Measurements from ENCODE around the gene CADPS. TPM values are rescaled to one million over a fixed set of nuclear protein-coding genes. Genes with fewer than 3 reads are reported as not detected.

The CADPS gene
- total and polyA plus RNA-seq, 2 of the 4 experiments (the other 2 are of a cell fraction), result not detected

DNA sequence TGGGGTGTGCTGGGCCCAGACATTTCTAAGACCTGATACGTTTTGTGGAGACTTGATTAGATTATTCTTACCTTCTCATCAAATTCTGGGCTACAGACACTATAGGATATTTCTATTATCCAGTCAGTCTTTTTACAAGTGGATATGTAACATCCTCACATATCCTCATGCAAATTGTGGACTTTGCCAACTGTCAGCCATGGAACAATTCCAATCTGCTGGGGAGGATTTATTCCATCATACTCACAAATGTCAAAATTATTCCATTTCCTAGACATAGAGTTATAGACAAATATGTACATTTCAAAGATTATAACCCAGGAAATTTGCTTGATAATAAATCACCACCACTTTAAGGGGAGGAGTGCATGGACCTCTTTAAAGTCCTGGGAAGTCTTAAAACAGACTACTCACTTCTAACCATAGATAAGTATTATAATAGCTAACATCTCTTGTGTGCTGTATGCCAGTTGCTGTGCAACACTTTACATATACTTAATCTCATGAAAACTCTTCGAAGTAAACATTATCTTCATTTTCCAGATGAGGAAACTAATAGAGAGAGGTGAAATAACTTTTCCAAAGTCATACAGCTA is 44.4 kb downstream of the CADPS start:
- ATAC-seq (ENCODE audit: low read depth) (no peak), DNase-seq (no peak)
- Histone ChIP-seq H3K4me2 (ENCODE audit: low read depth, low read length) (no peak overlapping the region), H3K4me3 (ENCODE audit: insufficient read depth, low read depth, low read length) (no peak overlapping the region), H3K23ac (ENCODE audit: low read depth, low read length) (no peak overlapping the region), H2BK20ac (ENCODE audit: low read depth, low read length) (no peak overlapping the region), H3K4me1 (ENCODE audit: control insufficient read depth, insufficient read depth, low read length) (no peaks in the 10 kb centered on the region), H3K9me3 (ENCODE audit: control insufficient read depth, insufficient read depth, low read length) (no peaks in the 10 kb centered on the region), H4K8ac (ENCODE audit: low read depth in 2 of 2, low read length in 2 of 2) (no peak overlapping the region), H2AK5ac (ENCODE audit: low read depth, low read length) (no peak overlapping the region), H2BK120ac (ENCODE audit: low read depth, low read length) (no peak overlapping the region), H2AK9ac (replicated peaks; ENCODE audit: low read depth, low read length, poor library complexity) (no peak overlapping the region), H3K9me1 (ENCODE audit: insufficient read depth, low read length) (no peaks in the 10 kb centered on the region), H3K18ac (ENCODE audit: low read depth, low read length) (no peak overlapping the region), H4K5ac (ENCODE audit: low read depth, low read length) (no peak overlapping the region), H3K79me1 (ENCODE audit: low read depth in 1 of 2, low read length in 2 of 2) (no peaks in the 10 kb centered on the region), H2BK5ac (ENCODE audit: low read depth, low read length, poor library complexity, severe bottlenecking) (no peak overlapping the region), H3K4ac (ENCODE audit: low read depth, low read length) (no peak overlapping the region), H3K36me3 (ENCODE audit: control insufficient read depth, insufficient read depth, low read length) (no peaks in the 10 kb centered on the region), H3K27ac (ENCODE audit: insufficient read depth, low read length) (no peak overlapping the region), H3K56ac (ENCODE audit: extremely low read depth, insufficient read depth, low read length) (no peak overlapping the region), H3K27me3 (ENCODE audit: control insufficient read depth, insufficient read depth, low read length) (no peaks in the 10 kb centered on the region), H4K20me1 (ENCODE audit: insufficient read depth, low read length) (no peaks in the 10 kb centered on the region), H2AFZ (replicated peaks; ENCODE audit: low read length, poor library complexity) (no peak overlapping the region), H3K14ac (replicated peaks; ENCODE audit: low read depth, low read length) (no peak overlapping the region), H2BK15ac (ENCODE audit: low read depth, low read length) (no peak overlapping the region), H4K91ac (ENCODE audit: insufficient read depth, low read depth, low read length) (no peak overlapping the region), H3K9ac (ENCODE audit: low read depth, low read length) (no peak overlapping the region)
- TF ChIP-seq MAFK (IDR thresholded peaks at IDR 0.05; ENCODE audit: low read depth, low read length), result no peak
- ChIA-PET CTCF (no interaction called here), POLR2A (ENCODE audit: unreplicated experiment) (no interaction called here)
- BruUV-seq (replicated peaks), result no TSS peak
- dilution Hi-C loops (cut with HindIII; ENCODE audit: low sequenced_read_pairs, unreplicated experiment), result no loop called here
- intact Hi-C loops (cut with micrococcal nuclease), result no loop called here
- WGBS, 2 experiments (ENCODE audit: extremely low coverage in 2 of 2, insufficient read length in 1 of 2), result no CpG with 5 or more reads among the region's 2 CpGs
- in situ Hi-C loops (cut with MboI; ENCODE audit: low sequenced_read_pairs), result no loop called here
